GM12878 (cell line): ENCODE data around the gene NOP14.

Experiments used
- EP300 ChIP-seq, 2 experiments: fragments of 150-350 bp in 1 of 2; IDR thresholded peaks; 2 replicates each; pipeline ENCODE4 v1.6.1; 2011 to 2012; ENCODE audit warnings: low read depth in 2 of 2, low read length in 2 of 2, borderline replicate concordance in 1 of 2, improper control_type of control experiment in 1 of 2, inconsistent platforms in 1 of 2; ENCODE audit not compliant: control insufficient read depth in 1 of 2
- MEF2A ChIP-seq: IDR thresholded peaks from 2 replicates; pipeline ENCODE4 v1.6.1; 2011; ENCODE audit warnings: low read depth, mild to moderate bottlenecking, low read length, moderate library complexity; ENCODE audit not compliant: insufficient read depth
- POU2F2 ChIP-seq: IDR thresholded peaks from 3 replicates; pipeline ENCODE4 v1.6.1; 2011; ENCODE audit warnings: low read depth, mild to moderate bottlenecking, low read length, borderline replicate concordance
- PRDM15 ChIP-seq: fragments of 450-650 bp; formaldehyde crosslinking; IDR thresholded peaks from 2 replicates; pipeline ENCODE4 v1.4.0; 2020; ENCODE audit warnings: mild to moderate bottlenecking, moderate library complexity

GRCh38 chr4:2924765-2925301 is 38.4 kb downstream of the NOP14 start:
- TF ChIP-seq MEF2A (no peak), POU2F2 (no peak), PRDM15 (no peak), EP300 (IDR thresholded peaks at IDR 0.05; ENCODE audit: borderline replicate concordance in 1 of 2, control insufficient read depth in 1 of 2, low read depth in 2 of 2, low read length in 2 of 2) (no peak)
